ENCODE results near the gene AHRR.

DNA sequence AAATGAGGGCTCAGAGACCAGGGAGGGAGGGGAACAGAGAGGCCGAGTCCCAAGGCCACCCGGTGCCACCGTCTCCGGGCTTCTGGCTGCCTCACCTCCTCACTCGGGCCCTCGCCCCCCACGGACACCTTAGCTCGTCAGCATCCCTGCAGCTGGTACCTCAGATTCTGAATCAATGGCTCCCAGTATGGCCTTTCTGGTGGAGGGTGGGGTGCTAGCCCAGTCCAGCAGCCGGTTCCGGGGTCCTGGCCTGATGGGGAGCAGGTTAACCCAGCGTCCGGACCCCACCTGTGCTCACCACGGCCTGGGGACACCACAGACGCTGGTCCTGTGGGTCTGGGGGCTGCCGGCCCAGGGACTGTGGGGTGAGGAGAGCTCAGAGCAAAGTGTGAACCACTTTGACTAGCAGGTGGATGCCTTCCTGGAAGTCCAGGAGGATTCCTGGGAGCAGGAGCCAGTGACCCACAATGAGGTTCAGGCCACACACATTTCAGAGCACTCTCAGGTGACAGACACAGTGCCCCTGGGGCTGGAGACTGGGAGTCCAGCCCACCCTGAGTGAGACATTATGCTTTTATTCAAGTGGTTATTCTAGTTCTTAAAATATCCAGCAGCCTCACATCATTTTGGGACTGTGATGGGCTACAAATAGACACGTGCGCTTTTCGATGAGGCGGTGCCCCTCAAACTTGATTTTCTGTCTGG is 53.3 kb downstream of the AHRR start:
- TF ChIP-seq EP300 (IDR thresholded peaks at IDR 0.05; ENCODE audit: borderline replicate concordance) (no peak), CREB1 (IDR thresholded peaks at IDR 0.05; ENCODE audit: low read depth) (no peak), YY1 (IDR thresholded peaks at IDR 0.05; ENCODE audit: low read depth) (no peak), CEBPB (IDR thresholded peaks at IDR 0.05) (no peak), FOXM1 (IDR thresholded peaks at IDR 0.05; ENCODE audit: borderline replicate concordance, low read depth) (no peak), MAX (IDR thresholded peaks at IDR 0.05) (no peak), RAD21 (IDR thresholded peaks at IDR 0.05; ENCODE audit: low read depth) (no peak), NFIC (IDR thresholded peaks at IDR 0.05) (no peak)
- TF ChIP-seq, protein P1, sequence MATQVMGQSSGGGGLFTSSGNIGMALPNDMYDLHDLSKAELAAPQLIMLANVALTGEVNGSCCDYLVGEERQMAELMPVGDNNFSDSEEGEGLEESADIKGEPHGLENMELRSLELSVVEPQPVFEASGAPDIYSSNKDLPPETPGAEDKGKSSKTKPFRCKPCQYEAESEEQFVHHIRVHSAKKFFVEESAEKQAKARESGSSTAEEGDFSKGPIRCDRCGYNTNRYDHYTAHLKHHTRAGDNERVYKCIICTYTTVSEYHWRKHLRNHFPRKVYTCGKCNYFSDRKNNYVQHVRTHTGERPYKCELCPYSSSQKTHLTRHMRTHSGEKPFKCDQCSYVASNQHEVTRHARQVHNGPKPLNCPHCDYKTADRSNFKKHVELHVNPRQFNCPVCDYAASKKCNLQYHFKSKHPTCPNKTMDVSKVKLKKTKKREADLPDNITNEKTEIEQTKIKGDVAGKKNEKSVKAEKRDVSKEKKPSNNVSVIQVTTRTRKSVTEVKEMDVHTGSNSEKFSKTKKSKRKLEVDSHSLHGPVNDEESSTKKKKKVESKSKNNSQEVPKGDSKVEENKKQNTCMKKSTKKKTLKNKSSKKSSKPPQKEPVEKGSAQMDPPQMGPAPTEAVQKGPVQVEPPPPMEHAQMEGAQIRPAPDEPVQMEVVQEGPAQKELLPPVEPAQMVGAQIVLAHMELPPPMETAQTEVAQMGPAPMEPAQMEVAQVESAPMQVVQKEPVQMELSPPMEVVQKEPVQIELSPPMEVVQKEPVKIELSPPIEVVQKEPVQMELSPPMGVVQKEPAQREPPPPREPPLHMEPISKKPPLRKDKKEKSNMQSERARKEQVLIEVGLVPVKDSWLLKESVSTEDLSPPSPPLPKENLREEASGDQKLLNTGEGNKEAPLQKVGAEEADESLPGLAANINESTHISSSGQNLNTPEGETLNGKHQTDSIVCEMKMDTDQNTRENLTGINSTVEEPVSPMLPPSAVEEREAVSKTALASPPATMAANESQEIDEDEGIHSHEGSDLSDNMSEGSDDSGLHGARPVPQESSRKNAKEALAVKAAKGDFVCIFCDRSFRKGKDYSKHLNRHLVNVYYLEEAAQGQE (IDR thresholded peaks at IDR 0.05; ENCODE audit: low read depth) = no peak
- TF ChIP-seq, protein P2, sequence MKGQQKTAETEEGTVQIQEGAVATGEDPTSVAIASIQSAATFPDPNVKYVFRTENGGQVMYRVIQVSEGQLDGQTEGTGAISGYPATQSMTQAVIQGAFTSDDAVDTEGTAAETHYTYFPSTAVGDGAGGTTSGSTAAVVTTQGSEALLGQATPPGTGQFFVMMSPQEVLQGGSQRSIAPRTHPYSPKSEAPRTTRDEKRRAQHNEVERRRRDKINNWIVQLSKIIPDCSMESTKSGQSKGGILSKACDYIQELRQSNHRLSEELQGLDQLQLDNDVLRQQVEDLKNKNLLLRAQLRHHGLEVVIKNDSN (IDR thresholded peaks at IDR 0.05) = no peak
